PC-3 (cell line): ENCODE results near the gene SBSN.

Experiments
- CTCF ChIP-seq: fragments of 300-600 bp; sonication (generic); conservative IDR thresholded peaks from 2 replicates; pipeline ENCODE4 v1.5.1; 2017; ENCODE audit warnings: antibody characterized with exemption, low read depth, mild to moderate bottlenecking, low read length
- EZH2 ChIP-seq: fragments of 300-600 bp; sonication (generic); IDR thresholded peaks from one replicate; pipeline ENCODE4 v1.6.1; 2017; ENCODE audit warnings: antibody characterized with exemption, mild to moderate bottlenecking, low read length; ENCODE audit not compliant: unreplicated experiment
- EZH2phosphoT487 ChIP-seq: fragments of 300-600 bp; sonication (generic); IDR thresholded peaks from 2 replicates; pipeline ENCODE4 v1.6.1; 2018; ENCODE audit warnings: mild to moderate bottlenecking, antibody characterized with exemption, low read length, borderline replicate concordance

DNA sequence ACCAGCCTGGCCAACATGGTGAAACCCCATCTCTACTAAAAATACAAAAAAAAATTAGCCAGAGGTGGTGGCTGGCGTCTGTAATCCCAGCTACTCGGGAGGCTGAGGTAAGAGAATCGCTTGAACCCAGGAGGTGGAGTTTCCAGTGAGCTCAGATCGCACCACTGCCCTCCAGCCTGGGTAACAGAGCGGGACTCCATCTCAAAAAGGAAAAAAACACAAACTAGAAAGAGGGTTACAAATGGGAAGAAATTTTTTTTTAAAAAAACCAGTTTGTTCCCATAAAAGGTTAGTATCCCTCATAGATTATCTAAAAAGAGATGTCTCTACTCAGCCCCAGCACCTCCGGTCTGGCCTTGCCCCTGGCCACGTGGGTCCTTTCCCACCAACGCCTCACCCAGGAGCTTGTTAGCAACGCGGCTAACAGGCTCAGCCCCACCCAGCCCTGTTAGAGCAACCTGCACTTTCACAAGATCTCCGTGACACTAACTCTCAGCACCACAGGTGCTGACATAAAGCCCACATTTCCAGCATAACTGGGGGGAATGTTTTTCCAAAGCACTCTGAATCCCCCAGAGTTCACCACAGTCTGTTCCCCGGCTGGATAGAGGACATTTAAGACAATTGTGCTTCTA, 19.0 kb downstream of the SBSN start:
- TF ChIP-seq CTCF, result no peak
- TF ChIP-seq EZH2, result no peak
- TF ChIP-seq EZH2phosphoT487, result no peak
